ENCODE results near the gene PTPRN2. TPM values are rescaled to one million over a fixed set of nuclear protein-coding genes. Genes with fewer than 3 reads are reported as not detected.

The PTPRN2 gene
- total and polyA plus RNA-seq, 2 of the 8 experiments (the other 6 are each of a cell fraction or from before 2014, with no cell fraction given) = 2.6 to 4.5 TPM

GRCh38 chr7:157874208-157874816, 713.3 kb downstream of the PTPRN2 start:
- Histone ChIP-seq H4K20me1 (replicated peaks in 1 of 2; ENCODE audit: control insufficient read depth in 1 of 2, insufficient read depth in 2 of 2, low read length in 2 of 2) (peaks cover 0 to 6% of the 10 kb centered on the region in 2 experiments), H3K9ac (replicated peaks in 1 of 4; ENCODE audit: extremely low read depth in 1 of 4, low read depth in 3 of 4, low read length in 3 of 4) (no peak overlapping the region), H3K23me2 (ENCODE audit: low read depth, low read length) (0 out of 2 replicates have a peak, but pooled peaks cover 2% of the 10 kb centered on the region), H2AFZ (ENCODE audit: low read length) (no peak overlapping the region), H3K79me2 (ENCODE audit: control insufficient read depth in 1 of 2, insufficient read depth in 2 of 2, low read length in 2 of 2) (no peaks in the 10 kb centered on the region), H3K23ac (ENCODE audit: insufficient read length) (no peak overlapping the region), H2BK120ac (replicated peaks; ENCODE audit: low read depth, low read length) (no peak overlapping the region), H3K36me3 (ENCODE audit: control insufficient read depth in 2 of 4, insufficient read depth in 4 of 4, low read length in 3 of 4) (no peaks in the 10 kb centered on the region), H4K91ac (replicated peaks; ENCODE audit: insufficient read length, low read length) (peak overlapping the region; percentile 48), H3K4me1 (replicated peaks in 1 of 4; ENCODE audit: control insufficient read depth in 3 of 4, insufficient read depth in 4 of 4, low read length in 3 of 4) (peaks cover 0 to 2% (median 0%) of the 10 kb centered on the region in 4 experiments; a peak in 2 of 7 replicates), H3K4ac (replicated peaks; ENCODE audit: insufficient read length, low read depth, low read length) (peak overlapping the region; percentile 98), H3K4me3 (ENCODE audit: extremely low read depth in 1 of 4, insufficient read depth in 2 of 4, low read depth in 3 of 4, low read length in 4 of 4) (no peak overlapping the region), H3K27me3 (replicated peaks in 1 of 4; ENCODE audit: control insufficient read depth in 3 of 4, extremely low read depth in 1 of 4, insufficient read depth in 3 of 4, low read length in 3 of 4) (no peaks in the 10 kb centered on the region; a peak in 1 of 7 replicates), H3K79me1 (ENCODE audit: low read depth, low read length) (peaks cover 4% of the 10 kb centered on the region), H4K5ac (ENCODE audit: insufficient read length, low read depth, low read length) (peak overlapping the region; percentile 16), H2AK5ac (ENCODE audit: low read depth, low read length) (peak overlapping the region; percentile 95), H3K14ac (ENCODE audit: insufficient read length) (no peak overlapping the region), H3K9me3 (ENCODE audit: insufficient read depth in 2 of 2, low read depth in 1 of 2, low read length in 1 of 2) (peaks cover 4 to 11% of the 10 kb centered on the region in 2 experiments; a peak in 2 of 4 replicates), H2BK5ac (ENCODE audit: low read depth, low read length) (peak overlapping the region; percentile 82), H3K4me2 (ENCODE audit: insufficient read depth in 1 of 2, low read depth in 2 of 2, low read length in 2 of 2) (no peak overlapping the region), H3K18ac (ENCODE audit: extremely low read depth, low read length) (peak overlapping the region; percentile 62; the same call in 1 of the 2 replicates), H2BK15ac (ENCODE audit: low read length) (peak overlapping the region; percentile 98; the same call in 1 of the 2 replicates), H2BK20ac (ENCODE audit: low read length) (0 out of 2 replicates have a peak overlapping the region, but pooled peaks have one; percentile 55), H3K27ac (ENCODE audit: low read depth, low read length) (no peak overlapping the region), H4K8ac (ENCODE audit: extremely low read depth, insufficient read depth, low read length) (peak overlapping the region; percentile 57; the same call in 1 of the 2 replicates), H3K56ac (replicated peaks; ENCODE audit: insufficient read length, low read depth, low read length) (peak overlapping the region; percentile 12), H2BK12ac (ENCODE audit: low read depth, low read length) (peak overlapping the region; percentile 96; the same call in 1 of the 2 replicates)
- DNase-seq (ENCODE audit: low read depth in 1 of 2, low spot score in 2 of 2) (no peak), FAIRE-seq (no peak)
- TF ChIP-seq KDM1A (IDR thresholded peaks at IDR 0.05; ENCODE audit: borderline replicate concordance, low read length) (no peak), GTF2F1 (IDR thresholded peaks at IDR 0.05; ENCODE audit: borderline replicate concordance, low read depth, low read length) (no peak), POU5F1 (IDR thresholded peaks at IDR 0.05; ENCODE audit: low read depth, low read length) (no peak), EGR1 (IDR thresholded peaks at IDR 0.05; ENCODE audit: borderline replicate concordance, low read depth, low read length) (no peak), SRF (IDR thresholded peaks at IDR 0.05; ENCODE audit: low read depth, low read length) (no peak)
- ChIA-PET POLR2A (ENCODE audit: partially characterized antibody) (no interaction called here), CTCF (ENCODE audit: partially characterized antibody) (interaction anchor here (1.0 to 1.7 kb wide), 11 partner anchors 11 to 439 kb away, joined by 3 to 6 read pairs (median 3); no protein-coding TSS in a partner anchor)
- 88% methylated on average over 14 of the region's 14 CpGs; no CpG with 5 or more reads in 1 of the 2 experiments for WGBS, 2 experiments (ENCODE audit: extremely low coverage in 1 of 2, insufficient coverage in 1 of 2, insufficient read length in 1 of 2, insufficient replicate concordance in 2 of 2, low coverage in 1 of 2, low lambda C conversion rate in 2 of 2, missing lambda C conversion rate in 1 of 2)

Data from H1 (cell line).